Activated naive CD4-positive, alpha-beta T cell treated with anti-CD3 and anti-CD28 coated beads, Interleukin-2, amount 50 U/mL, for 24 hours (primary cell): ENCODE measurements around the gene CCR2.

ENCODE experiments used
- H3K27ac Mint-ChIP-seq: one replicate; pipeline ENCODE4 v1.8.0; 2021; ENCODE audit warnings: mild to moderate bottlenecking, mixed read lengths
- H3K27me3 Mint-ChIP-seq: one replicate; pipeline ENCODE4 v1.8.0; 2021; ENCODE audit warnings: mixed read lengths
- H3K36me3 Mint-ChIP-seq: one replicate; pipeline ENCODE4 v1.8.0; 2021; ENCODE audit warnings: mixed read lengths
- H3K4me1 Mint-ChIP-seq: one replicate; pipeline ENCODE4 v1.8.0; 2021; ENCODE audit warnings: mixed read lengths
- H3K4me3 Mint-ChIP-seq: one replicate; pipeline ENCODE4 v1.8.0; 2021; ENCODE audit warnings: mild to moderate bottlenecking, mixed read lengths
- H3K9me3 Mint-ChIP-seq: one replicate; pipeline ENCODE4 v1.8.0; 2021; ENCODE audit warnings: mixed read lengths

The CCR2 gene

DNA sequence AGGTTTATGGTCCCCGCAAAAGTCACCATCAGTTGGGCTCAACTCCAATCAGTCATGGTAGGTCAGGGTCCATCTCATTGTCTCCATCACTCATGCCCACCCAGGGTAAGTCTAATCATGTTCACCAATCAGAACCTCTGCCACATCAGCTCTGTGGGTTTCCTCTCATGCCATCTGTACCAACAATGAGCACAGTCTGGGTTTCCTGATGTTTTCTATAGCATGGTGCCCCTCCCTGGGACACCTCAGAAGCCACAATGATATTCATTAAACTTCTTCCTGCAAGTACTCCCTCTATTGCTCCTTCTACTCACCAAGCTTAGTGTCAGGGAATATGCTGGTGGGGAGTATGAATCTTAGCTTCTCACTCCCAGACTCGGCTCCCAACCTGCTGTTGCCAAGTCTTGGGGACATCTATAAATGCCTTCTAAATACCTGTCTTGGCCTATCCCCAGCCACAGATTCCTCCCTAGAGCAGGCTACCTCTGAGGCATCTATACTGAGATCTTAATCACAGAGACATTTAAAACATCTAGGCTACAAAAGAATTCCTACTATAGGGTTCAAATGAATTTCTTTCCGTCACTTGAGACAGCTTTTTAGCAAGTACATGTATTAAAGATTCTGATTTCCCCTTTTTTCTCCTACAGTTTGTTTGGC lies 5.0 kb upstream of the CCR2 start:
- Mint-ChIP-seq H3K27ac (peak overlapping the region; percentile 18), H3K4me3 (peak overlapping the region; percentile 55), H3K9me3 (no peaks in the 10 kb centered on the region), H3K27me3 (peaks cover 2% of the 10 kb centered on the region), H3K4me1 (peaks cover 39% of the 10 kb centered on the region), H3K36me3 (no peaks in the 10 kb centered on the region)

DNA sequence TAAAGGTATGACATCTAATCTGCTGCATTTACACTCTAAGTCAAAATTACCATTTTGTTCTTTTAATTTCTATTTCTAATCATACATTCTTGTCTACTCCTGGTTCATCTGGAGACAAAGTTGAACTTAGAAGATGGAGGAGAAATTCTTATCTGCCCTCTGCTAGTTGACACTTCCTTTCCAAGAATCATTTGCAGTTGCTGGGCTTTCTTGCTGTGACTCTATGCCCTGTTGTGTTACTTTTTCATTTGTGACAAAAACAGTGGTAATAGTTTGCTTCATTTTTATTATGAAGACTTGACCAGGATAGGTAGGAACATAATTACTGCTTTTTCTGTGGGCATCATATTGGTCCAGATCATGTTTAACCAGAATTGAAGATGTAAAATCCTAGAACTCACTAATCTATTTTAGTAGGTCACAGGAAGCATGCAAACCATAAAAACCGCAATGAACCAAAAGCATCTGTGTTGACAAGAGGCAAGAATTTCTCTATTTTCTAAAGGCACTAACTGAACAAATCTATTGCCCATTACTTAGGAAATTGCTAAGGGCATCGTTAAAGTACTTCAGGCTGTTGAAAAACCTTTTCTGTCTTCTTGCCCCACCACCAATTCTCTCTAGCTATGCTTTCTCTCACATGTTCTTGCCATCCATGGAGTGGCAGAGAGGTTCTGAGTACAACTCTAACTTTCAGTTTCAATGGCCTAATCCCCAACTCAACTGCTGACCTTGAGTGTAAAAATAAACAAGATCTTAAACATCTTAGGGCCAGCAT lies 4.2 kb upstream of the CCR2 start:
- Mint-ChIP-seq H3K4me1 (peaks cover 44% of the 10 kb centered on the region), H3K36me3 (no peaks in the 10 kb centered on the region)

DNA sequence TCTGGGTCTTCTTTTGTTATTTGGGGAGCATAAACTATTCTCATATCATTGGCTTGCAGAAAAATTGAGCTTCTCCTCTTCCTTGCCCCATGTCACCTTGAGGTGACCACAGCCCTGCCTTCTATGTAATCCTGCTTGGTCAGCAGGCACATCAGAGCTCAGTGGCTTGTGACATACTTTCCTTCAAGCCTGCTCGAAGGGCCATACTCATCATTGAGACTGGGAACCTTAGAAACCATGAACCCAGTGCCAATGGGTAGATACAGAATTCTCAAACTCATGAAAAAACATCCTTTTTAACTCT lies 3.7 kb upstream of the CCR2 start:
- peaks cover 2% of the 10 kb centered on the region for H3K27me3 Mint-ChIP-seq
- no peak overlapping the region for H3K27ac Mint-ChIP-seq

More for the DNA sequence above, 4.2 kb upstream of the CCR2 start:
- H3K9me3 Mint-ChIP-seq = no peaks in the 10 kb centered on the region
- H3K27me3 Mint-ChIP-seq = peaks cover 2% of the 10 kb centered on the region
- H3K4me3 Mint-ChIP-seq = peak overlapping the region; percentile 55
- peak overlapping the region; percentile 18 for H3K27ac Mint-ChIP-seq

DNA sequence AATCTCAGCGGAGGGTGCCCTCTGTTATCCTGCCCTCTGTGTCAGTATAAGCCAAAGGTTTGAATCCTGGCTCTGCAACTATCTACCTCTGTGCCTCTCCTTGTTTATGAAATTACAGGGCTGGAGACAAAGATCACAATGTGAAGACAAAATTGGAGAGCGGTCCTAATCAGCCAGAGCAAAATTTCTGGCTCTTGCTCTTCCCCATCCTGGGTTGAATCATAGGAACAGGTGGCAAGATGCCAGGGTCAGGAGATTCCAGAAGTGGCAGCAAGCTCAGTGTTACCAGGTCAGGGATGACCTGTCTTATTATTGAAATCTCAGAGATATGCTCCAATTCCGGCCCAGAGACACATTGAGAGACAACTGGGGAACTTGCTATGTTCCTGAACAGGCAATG lies 2.3 kb upstream of the CCR2 start:
- Mint-ChIP-seq H3K4me1 (peaks cover 44% of the 10 kb centered on the region), H3K27me3 (peaks cover 5% of the 10 kb centered on the region), H3K36me3 (peaks cover 2% of the 10 kb centered on the region), H3K9me3 (no peaks in the 10 kb centered on the region), H3K27ac (no peak overlapping the region), H3K4me3 (no peak overlapping the region)

More for the DNA sequence above, 3.7 kb upstream of the CCR2 start:
- no peaks in the 10 kb centered on the region for H3K36me3 Mint-ChIP-seq
- H3K9me3 Mint-ChIP-seq = no peaks in the 10 kb centered on the region
- peak overlapping the region; percentile 35 for H3K4me3 Mint-ChIP-seq
- H3K4me1 Mint-ChIP-seq = peaks cover 44% of the 10 kb centered on the region

DNA sequence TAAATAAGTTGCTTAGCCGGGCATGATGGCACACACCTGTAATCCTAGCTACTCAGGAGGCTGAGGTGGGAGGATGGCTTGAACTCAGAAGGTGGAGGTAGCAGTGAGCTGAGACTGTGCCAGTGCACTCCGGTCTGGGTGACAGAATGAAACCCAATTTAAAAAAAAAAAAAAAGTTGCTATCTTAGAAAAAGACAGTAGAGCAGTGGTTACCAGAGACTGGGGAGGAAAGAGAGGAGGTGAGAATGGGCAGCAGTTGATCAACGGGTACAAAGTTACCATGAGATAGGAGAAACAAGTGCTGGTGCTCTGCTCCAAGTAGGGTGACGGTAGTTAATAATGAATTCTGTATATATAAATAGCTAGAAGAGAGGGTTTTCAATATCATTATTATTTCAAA lies 821 bp upstream of the CCR2 start:
- peaks cover 2% of the 10 kb centered on the region for H3K36me3 Mint-ChIP-seq
- H3K4me3 Mint-ChIP-seq = no peak overlapping the region
- H3K4me1 Mint-ChIP-seq = peaks cover 44% of the 10 kb centered on the region
- peak overlapping the region; percentile 6 for H3K27ac Mint-ChIP-seq
- H3K9me3 Mint-ChIP-seq = no peaks in the 10 kb centered on the region
- H3K27me3 Mint-ChIP-seq = peaks cover 5% of the 10 kb centered on the region

DNA sequence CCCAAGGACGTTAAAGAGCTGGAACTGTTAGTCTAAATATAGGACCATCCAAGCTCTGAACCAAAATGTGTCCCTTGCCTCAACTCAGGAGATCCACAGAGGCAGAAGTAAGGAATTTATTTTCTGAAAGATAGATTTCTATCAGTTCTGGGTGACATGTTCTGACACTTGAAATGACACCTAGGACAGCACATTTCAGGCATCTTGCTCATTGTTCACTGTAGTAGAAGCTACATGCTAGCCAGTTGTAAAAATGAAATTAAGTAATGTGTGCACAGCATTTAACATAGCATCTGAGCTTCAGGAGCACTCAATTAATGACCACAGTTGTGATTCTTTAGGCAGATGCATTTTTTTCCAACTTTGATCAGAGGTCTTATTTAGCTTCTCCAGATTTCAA lies 567 bp downstream of the CCR2 start:
- Mint-ChIP-seq H3K27ac (no peak overlapping the region), H3K36me3 (peaks cover 2% of the 10 kb centered on the region), H3K9me3 (no peaks in the 10 kb centered on the region), H3K4me1 (peaks cover 33% of the 10 kb centered on the region), H3K27me3 (peaks cover 5% of the 10 kb centered on the region), H3K4me3 (no peak overlapping the region)

DNA sequence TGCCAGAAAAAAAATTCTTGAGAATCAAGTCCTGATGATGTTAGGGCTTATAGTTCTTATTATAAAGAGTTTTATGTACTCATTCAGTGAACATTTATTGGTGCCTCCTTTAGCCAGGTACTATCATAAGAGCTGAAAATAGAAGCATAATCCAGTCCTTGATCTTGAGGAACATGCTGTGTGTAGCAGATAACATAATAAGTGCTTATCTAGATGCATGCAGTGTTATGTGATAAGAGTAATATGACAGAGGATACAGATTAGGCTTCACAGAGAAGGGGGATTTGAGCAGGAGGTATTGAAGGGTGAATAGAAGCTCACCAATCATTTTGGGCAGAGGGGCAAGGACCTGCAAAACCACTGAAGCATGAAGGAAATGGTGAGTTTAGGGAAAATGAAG lies 1.1 kb downstream of the CCR2 start:
- Mint-ChIP-seq H3K4me3 (no peak overlapping the region), H3K27ac (peak overlapping the region; percentile 6), H3K36me3 (peaks cover 2% of the 10 kb centered on the region), H3K4me1 (peaks cover 28% of the 10 kb centered on the region), H3K9me3 (no peaks in the 10 kb centered on the region), H3K27me3 (peaks cover 5% of the 10 kb centered on the region)

DNA sequence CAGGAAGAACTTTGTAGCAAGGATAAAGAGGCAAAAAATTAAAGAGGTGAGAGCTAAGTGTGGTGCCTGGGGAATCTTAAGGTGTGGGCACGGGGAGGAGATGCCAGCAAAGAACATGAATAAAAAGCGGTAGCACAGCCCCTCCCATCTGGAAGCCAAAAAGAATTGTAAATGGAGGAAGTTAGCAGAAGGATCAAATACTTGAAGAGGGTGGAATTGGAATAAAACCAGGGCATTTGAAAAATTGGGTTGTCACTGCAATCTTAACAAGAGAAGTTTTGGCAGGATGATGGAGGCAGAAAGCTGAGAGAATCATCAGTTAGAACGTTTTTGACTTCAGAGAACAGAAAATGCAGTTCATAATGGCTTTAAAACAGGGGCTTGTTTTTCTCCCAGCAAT lies 2.4 kb downstream of the CCR2 start:
- H3K4me3 Mint-ChIP-seq = no peak overlapping the region
- H3K27ac Mint-ChIP-seq = no peak overlapping the region

DNA sequence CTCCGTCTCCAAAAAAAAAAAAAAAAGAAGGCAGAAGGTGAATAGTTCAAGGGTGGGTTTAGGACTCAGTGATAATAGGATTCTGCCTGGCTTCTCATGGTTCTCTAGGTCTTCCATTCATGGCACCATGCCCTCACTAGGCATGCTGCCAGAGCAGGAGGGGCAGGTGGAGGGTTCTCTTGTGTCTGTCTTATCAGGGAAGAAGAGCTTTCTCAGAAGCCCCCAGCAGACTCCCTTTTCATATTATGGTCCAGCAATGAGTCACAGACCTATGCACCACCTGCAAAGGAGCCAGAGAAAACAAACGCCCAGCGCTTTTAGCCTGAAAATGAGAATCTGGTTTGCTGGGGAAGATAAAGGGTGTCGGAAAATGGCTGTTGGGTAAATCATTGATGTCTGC lies 3.0 kb downstream of the CCR2 start:
- H3K27ac Mint-ChIP-seq = no peak overlapping the region
- H3K4me3 Mint-ChIP-seq = no peak overlapping the region
- no peaks in the 10 kb centered on the region for H3K9me3 Mint-ChIP-seq
- H3K27me3 Mint-ChIP-seq = peaks cover 5% of the 10 kb centered on the region
- peaks cover 2% of the 10 kb centered on the region for H3K36me3 Mint-ChIP-seq
- peaks cover 17% of the 10 kb centered on the region for H3K4me1 Mint-ChIP-seq

More for the DNA sequence above, 2.4 kb downstream of the CCR2 start:
- Mint-ChIP-seq H3K36me3 (peaks cover 2% of the 10 kb centered on the region), H3K4me1 (peaks cover 17% of the 10 kb centered on the region), H3K27me3 (peaks cover 5% of the 10 kb centered on the region), H3K9me3 (no peaks in the 10 kb centered on the region)

DNA sequence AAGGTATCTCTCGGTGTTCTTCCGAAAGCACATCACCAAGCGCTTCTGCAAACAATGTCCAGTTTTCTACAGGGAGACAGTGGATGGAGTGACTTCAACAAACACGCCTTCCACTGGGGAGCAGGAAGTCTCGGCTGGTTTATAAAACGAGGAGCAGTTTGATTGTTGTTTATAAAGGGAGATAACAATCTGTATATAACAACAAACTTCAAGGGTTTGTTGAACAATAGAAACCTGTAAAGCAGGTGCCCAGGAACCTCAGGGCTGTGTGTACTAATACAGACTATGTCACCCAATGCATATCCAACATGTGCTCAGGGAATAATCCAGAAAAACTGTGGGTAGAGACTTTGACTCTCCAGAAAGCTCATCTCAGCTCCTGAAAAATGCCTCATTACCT lies 4.6 kb downstream of the CCR2 start:
- Mint-ChIP-seq H3K27me3 (peaks cover 3% of the 10 kb centered on the region), H3K27ac (no peak overlapping the region), H3K9me3 (no peaks in the 10 kb centered on the region), H3K36me3 (peaks cover 2% of the 10 kb centered on the region), H3K4me1 (peaks cover 9% of the 10 kb centered on the region), H3K4me3 (no peak overlapping the region)

DNA sequence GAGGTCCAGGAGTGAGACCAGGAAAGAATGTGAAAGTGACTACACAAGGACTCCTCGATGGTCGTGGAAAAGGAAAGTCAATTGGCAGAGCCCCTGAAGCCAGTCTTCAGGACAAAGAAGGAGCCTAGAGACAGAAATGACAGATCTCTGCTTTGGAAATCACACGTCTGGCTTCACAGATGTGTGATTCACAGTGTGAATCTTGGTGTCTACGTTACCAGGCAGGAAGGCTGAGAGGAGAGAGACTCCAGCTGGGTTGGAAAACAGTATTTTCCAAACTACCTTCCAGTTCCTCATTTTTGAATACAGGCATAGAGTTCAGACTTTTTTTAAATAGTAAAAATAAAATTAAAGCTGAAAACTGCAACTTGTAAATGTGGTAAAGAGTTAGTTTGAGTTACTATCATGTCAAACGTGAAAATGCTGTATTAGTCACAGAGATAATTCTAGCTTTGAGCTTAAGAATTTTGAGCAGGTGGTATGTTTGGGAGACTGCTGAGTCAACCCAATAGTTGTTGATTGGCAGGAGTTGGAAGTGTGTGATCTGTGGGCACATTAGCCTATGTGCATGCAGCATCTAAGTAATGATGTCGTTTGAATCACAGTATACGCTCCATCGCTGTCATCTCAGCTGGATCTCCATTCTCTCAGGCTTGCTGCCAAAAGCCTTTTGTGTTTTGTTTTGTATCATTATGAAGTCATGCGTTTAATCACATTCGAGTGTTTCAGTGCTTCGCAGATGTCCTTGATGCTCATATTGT lies 6.0 kb downstream of the CCR2 start:
- H3K27ac Mint-ChIP-seq = no peak overlapping the region
- no peaks in the 10 kb centered on the region for H3K4me1 Mint-ChIP-seq
- H3K9me3 Mint-ChIP-seq = no peaks in the 10 kb centered on the region
- peaks cover 3% of the 10 kb centered on the region for H3K27me3 Mint-ChIP-seq
- peaks cover 5% of the 10 kb centered on the region for H3K36me3 Mint-ChIP-seq
- H3K4me3 Mint-ChIP-seq = no peak overlapping the region

DNA sequence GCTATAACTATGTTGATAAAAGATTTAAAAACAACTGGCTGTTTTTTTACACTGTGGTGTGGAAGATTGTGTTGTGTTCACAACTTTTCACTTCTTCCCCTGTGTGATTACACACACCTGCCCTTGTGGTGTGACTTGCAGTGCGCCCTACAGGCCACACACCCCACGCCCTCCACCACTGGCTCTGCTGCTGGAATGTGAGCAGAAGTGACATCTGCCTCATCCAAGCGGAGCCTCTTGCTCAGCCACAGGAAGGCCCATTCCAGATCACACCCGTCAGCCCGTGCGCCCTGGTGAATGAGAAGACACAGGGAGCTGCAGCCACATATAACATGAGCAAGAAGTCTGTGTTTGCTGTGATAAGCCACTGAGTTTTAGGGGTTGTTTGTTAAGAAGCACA lies 7.0 kb downstream of the CCR2 start:
- H3K4me3 Mint-ChIP-seq = no peak overlapping the region
- H3K27me3 Mint-ChIP-seq = peaks cover 3% of the 10 kb centered on the region

DNA sequence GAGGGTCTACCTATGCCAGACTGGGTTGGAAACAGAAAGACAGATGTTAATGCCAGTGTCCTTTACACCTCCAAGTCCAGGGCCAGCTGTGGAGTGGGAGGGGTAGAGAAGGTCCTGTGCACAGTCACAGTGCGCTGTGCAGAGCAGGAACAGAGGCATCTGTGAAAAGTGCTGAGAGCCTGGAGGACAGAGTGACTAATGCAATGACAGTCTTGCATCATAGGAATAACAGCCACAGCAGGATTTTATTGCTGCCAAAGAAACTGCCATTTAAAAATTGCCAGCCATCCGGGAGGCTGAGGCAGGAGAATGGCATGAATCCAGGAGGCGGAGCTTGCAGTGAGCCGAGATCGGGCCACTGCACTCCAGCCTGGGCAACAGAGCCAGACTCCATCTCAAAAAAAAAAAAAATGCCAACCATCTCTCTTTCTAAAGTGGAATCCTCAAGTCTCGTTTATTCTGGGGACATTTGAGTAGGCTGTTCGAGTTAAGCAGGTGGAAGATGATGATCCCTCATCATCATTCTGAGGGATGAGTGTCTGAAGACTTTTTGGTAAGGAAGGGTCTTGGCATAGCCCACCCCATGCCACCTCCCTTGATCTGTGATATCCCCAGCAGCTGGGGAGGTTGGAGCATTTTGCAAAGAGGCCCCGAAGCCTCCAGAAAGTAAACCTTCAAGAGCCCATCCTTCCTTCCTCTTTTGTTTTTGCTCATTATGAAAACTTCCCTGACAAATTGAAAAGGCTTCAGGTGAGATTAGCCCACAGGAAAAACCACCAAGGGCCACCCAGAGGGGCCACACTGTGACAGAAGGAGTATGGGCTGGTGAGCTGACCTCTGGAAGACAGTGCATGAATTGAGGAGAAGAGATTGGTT lies 7.7 kb downstream of the CCR2 start:
- peaks cover 2% of the 10 kb centered on the region for H3K27me3 Mint-ChIP-seq
- H3K4me1 Mint-ChIP-seq = no peaks in the 10 kb centered on the region
- H3K36me3 Mint-ChIP-seq = peaks cover 2% of the 10 kb centered on the region
- H3K4me3 Mint-ChIP-seq = no peak overlapping the region
- H3K27ac Mint-ChIP-seq = no peak overlapping the region
- H3K9me3 Mint-ChIP-seq = no peaks in the 10 kb centered on the region

More for the DNA sequence above, 7.0 kb downstream of the CCR2 start:
- Mint-ChIP-seq H3K27ac (no peak overlapping the region), H3K36me3 (peaks cover 5% of the 10 kb centered on the region), H3K9me3 (no peaks in the 10 kb centered on the region), H3K4me1 (no peaks in the 10 kb centered on the region)

DNA sequence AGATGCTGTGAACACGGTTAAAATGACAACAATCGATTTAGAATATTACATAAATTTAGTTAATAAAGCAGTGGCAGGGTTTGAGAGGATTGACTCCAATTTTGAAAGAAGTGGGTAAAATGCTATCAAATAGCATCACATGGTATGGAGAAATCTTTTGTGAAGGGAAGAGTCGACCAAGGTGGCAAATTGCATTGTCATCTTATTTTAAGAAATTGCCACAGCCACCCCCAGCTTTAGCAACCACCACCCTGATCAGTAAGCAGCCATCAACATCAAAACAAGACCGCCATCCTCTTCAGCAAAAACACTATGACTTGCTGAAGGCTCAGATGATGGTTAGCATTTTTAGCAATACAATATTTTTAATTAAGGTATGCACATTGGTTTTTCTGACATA lies 11.1 kb downstream of the CCR2 start:
- H3K36me3 Mint-ChIP-seq = peaks cover 2% of the 10 kb centered on the region
- H3K27ac Mint-ChIP-seq = no peak overlapping the region
- H3K4me1 Mint-ChIP-seq = peaks cover 14% of the 10 kb centered on the region
- H3K27me3 Mint-ChIP-seq = peaks cover 2% of the 10 kb centered on the region
- H3K4me3 Mint-ChIP-seq = no peak overlapping the region
- H3K9me3 Mint-ChIP-seq = no peaks in the 10 kb centered on the region
